ENCODE data around the gene ITSN1.
"Not testable (repeated sequence)": the region's sequence is repeated elsewhere in the genome, so short reads cannot be mapped to it uniquely, and the experiment has no call there.

Gene ITSN1

GRCh38 chr21:33841561-33841960 lies 199.3 kb downstream of the ITSN1 start:
- no peak for DNase-seq (ENCODE audit: low spot score)

- no peak for DNase-seq (ENCODE audit: low spot score)
These were observed 200.9 kb downstream of the ITSN1 start for GRCh38 chr21:33843216-33843615.

- no peak for DNase-seq (ENCODE audit: low spot score)
These were observed 202.0 kb downstream of the ITSN1 start for GRCh38 chr21:33844104-33844889.

GRCh38 chr21:33844890-33845205 lies 202.5 kb downstream of the ITSN1 start:
- no peak for DNase-seq (ENCODE audit: low spot score)

GRCh38 chr21:33846141-33846540 lies 203.8 kb downstream of the ITSN1 start:
- DNase-seq (ENCODE audit: low spot score) = no peak

GRCh38 chr21:33847588-33848248 lies 205.4 kb downstream of the ITSN1 start:
- DNase-seq (ENCODE audit: low spot score) = no peak

DNA sequence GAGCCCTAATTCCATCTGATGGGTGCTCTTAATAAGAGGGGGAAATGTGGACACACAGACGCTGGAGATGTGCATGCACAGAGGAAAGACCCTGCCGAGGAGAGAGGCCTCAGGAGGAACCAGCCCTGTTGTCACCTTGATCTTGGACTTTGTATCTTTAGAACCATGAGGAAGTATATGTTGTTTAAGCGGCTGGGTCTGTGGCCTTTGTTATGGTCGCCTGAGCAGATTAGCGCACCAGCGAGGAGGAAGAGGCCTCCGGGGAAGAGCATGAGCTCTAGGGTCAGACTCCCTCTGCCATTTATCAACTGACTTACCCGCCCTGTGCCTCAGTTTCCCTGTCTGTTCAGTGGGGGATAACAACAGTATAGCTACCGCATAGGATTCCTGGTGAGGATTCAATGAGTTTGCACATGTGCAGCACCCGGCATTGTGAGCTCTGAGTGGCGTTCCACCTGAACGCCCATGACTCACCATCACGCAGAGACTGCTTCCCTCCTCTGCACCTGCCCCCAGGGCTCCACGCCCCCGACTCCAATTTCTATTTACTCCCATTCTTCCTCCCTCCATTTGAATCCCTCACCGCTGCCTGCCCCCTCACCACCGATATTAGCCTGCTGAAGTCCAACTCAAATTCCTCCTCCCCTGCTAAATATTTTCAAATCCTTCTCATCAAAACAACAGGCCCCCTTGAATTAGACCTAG lies 206.1 kb downstream of the ITSN1 start:
- no peak for DNase-seq (ENCODE audit: low spot score)

- DNase-seq (ENCODE audit: low spot score) = no peak
These were observed 207.5 kb downstream of the ITSN1 start for GRCh38 chr21:33849834-33850233.

DNA sequence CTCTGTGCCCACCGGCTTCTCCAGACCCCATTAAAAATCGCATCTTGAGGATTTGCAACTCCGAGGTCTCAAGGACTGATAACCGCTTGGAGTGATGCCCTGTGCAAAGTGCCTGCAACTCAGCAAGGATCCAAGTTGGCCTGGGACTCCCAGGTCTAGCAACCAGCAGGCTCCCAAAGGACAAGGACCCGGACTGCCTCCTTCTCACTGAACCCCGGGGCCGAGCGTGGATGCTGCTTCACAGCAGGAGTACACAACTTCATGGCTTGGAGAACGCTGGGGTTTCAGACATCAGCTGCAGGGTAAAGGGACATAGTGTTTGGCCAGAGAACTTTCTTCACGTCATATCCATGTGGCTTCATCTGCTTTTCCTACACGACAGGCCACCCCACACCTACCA lies 208.1 kb downstream of the ITSN1 start:
- no peak for DNase-seq (ENCODE audit: low spot score)

DNA sequence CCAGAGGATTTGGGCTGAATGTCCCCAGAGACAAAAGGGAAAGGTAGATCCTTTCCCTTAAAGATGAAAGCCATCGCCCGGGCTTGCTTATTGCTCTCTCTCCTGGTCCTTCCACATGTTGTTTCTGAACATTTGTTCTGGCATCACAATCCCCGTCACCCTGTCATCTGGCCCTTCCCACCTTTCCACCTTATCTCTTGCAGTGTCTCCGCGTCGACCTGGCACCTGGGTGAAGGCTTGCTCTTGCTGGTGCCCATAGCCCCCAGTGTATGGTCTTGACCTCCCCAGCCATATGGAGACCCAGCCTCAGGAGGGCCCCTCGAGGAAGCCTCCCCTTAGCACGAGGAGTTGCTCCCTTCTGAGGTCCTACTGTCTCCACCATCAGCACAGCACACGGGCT lies 208.7 kb downstream of the ITSN1 start:
- DNase-seq (ENCODE audit: low spot score) = no peak

- DNase-seq (ENCODE audit: low spot score) = no peak
These were observed 210.2 kb downstream of the ITSN1 start for GRCh38 chr21:33852485-33852884.

GRCh38 chr21:33854604-33855003 lies 212.3 kb downstream of the ITSN1 start:
- no peak for DNase-seq (ENCODE audit: low spot score)

- DNase-seq (ENCODE audit: low spot score) = no peak
These were observed 212.9 kb downstream of the ITSN1 start for GRCh38 chr21:33855190-33855589.

DNA sequence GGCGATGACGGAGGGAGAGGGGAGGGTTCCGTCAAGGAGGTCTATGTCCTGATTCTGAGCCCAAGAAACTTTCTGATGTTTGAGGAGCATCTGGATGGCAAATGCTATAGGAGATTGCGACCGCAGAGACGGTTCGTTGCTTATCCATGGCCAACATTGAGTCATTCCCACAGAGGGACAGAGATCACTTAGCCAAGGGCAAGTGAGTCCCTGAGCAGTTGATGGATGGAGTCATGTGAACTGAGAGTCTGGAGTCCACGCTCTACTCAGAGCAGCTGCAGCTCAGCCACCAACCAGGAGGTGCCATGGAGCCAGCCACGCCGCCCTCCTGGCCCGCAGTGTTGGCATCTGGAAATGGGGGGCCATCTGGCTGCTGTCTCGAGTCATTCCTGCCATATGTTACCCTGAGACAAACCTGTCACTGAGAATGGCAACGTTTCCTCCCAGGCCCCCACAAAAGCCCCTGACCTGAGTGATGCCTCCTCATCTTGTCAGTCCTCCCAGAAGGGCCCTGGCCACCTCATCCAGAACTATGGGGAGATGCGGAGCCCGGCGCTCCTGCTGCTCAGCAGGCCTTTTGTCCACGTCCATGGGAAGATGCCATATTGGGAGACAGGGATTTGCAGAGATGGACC lies 214.7 kb downstream of the ITSN1 start:
- DNase-seq (ENCODE audit: low spot score) = no peak

DNA sequence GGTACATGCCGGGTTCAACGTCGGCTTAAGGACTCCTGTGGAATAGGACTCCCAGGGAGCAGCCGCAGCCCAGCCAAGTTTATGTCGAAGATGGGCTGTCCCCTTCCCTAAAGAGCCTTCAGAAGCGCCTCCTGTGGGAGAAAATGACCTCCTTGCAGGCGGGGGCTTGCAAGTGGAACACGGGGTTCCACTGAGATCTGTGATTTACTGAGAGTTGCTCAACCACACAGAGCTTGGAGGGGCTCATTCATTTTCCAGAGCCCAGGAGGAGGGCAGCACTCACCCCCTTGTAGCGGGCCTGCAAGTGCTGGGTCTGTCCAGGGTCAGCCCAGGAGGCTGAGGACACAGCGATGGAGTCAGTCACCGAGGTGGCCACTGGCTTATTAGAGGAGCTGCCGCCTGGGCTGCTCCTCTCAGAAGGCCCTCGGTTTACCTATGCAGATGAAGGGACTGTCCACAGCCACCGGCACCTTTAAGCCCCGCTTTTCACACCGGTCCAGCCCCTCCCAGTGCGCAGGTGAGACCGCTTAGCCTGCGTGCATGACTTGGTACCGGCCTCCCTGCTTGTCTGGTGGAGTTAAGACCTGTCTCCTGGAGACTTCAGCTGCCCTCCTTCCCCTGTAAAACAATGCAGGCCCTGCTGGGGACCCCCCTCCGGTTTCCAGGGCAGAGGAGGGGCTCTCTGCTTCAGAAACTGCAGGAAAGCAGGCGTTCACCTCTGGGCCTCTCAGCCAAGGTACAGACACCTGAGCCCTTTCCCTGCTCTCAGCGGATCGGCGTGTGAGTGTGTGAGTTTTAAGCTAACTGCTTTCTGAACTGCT lies 215.8 kb downstream of the ITSN1 start:
- DNase-seq (ENCODE audit: low spot score) = no peak

DNA sequence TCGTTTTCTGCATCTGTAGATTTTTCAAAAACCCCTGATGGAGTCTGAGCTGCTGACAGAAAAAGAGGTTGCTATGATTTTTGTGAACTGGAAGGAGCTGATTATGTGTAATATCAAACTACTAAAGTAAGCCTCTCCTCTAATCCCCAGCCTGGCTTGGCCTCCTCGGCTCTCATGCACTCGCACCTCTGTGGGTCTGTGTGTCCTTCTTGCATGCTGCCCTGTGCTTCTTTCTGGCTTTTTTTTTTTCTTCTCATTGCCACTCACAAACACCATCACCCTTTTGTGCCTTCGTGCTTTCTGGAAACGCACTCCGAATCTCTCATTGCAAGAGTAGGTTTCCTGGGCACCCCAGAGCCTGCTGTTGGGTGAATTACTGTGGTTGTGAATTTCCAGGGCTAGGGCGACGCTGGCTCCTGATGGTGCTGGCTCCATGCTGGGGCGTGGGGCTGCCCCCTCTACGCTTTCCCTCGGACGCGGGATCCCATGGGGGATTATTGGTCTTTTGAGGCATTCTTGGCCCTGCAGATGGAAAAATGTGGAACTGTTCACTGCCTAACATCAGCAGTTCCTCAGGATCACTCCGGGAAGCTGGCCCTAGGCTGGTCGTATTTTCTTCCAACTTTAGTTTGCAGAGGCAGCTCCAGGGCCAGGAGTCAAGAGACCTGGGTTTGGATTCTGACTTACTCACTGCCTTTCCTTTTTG lies 216.5 kb downstream of the ITSN1 start:
- no peak for DNase-seq (ENCODE audit: low spot score)

GRCh38 chr21:33859373-33860102 lies 217.2 kb downstream of the ITSN1 start:
- DNase-seq (ENCODE audit: low spot score) = no peak

DNA sequence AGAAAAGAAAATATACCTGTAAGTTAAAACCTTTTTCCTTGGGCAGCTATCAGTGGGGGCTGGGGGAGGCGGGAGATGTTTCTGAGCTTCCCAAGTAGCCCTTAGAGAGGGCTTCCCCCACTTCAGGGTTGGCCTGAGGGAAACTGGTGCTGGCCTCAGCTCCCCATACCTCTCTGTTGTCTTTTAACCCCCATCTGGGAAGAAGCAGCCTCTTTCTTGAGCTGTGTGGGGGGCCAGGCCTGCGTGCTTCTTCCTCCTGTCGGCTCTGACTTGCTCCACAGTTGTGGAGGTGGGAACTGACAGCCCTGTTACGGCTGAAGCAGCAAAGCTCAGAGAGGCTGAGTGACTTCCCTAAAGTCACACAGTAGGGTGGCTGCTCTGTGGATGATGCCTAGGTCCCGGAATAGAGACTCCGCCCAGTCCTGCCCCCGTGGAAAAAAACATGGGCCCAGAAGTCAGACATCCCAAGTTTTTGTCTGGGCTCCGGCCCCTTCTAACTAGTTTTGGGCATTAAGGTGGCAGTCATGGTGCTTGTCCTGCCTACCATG lies 218.1 kb downstream of the ITSN1 start:
- DNase-seq (ENCODE audit: low spot score) = no peak

GRCh38 chr21:33861125-33861524 lies 218.8 kb downstream of the ITSN1 start:
- no peak for DNase-seq (ENCODE audit: low spot score)

DNA sequence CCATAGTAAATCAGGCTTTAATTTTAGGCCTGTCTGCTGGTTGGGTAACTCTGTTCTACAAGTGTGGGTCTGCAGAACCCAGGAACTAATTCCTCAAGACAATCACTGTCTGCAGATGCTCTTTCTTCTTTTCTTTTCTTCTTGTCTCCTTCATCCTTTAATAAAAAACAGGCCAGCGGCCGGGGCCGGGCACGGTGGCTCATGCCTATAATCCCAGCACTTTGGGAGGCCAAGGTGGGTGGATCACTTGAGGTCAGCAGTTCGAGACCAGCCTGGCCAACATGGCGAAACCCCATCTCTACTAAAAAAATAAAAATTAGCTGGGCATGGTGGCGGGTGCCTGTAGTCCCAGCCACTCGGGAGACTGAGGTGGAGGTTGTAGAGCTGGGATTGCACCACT lies 220.9 kb downstream of the ITSN1 start:
- not testable (repeated sequence) for DNase-seq (ENCODE audit: low spot score)

Data from AG08396 (cell line).